ENCODE results near the gene CSTF2.

DNA sequence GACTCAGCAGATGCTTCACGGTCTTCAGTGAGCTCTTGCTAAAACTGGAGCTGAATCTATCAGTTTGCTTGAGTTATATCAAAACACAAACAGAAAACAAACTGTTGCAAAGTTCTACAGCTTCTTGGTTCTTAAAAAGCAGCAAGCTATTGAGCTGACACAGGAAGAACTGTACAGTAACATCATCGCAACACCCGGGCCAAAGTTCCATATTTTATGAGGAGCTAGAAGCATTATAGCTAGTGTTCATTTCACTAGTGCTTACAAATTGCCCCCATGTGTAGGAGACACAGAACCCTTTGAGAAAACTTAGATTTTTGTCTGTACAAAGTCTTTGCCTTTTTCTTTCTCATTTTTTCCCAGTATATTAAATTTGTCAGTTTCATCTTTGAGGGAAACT, 17.3 kb upstream of the CSTF2 start:
- TF ChIP-seq, protein P1, sequence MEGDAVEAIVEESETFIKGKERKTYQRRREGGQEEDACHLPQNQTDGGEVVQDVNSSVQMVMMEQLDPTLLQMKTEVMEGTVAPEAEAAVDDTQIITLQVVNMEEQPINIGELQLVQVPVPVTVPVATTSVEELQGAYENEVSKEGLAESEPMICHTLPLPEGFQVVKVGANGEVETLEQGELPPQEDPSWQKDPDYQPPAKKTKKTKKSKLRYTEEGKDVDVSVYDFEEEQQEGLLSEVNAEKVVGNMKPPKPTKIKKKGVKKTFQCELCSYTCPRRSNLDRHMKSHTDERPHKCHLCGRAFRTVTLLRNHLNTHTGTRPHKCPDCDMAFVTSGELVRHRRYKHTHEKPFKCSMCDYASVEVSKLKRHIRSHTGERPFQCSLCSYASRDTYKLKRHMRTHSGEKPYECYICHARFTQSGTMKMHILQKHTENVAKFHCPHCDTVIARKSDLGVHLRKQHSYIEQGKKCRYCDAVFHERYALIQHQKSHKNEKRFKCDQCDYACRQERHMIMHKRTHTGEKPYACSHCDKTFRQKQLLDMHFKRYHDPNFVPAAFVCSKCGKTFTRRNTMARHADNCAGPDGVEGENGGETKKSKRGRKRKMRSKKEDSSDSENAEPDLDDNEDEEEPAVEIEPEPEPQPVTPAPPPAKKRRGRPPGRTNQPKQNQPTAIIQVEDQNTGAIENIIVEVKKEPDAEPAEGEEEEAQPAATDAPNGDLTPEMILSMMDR (conservative IDR thresholded peaks at IDR 0.05; ENCODE audit: low read length): no peak
- no peak for TF ChIP-seq EZH2phosphoT487 (IDR thresholded peaks at IDR 0.05; ENCODE audit: borderline replicate concordance)

Data from Loucy (cell line).